ENCODE data around the gene KNOP1. TPM values are rescaled to one million over a fixed set of nuclear protein-coding genes. Genes with fewer than 3 reads are reported as not detected.
A peak's percentile ranks its signal among the peaks of the same experiment; 100 is the strongest.
"Not testable (repeated sequence)": the region's sequence is repeated elsewhere in the genome, so short reads cannot be mapped to it uniquely, and the experiment has no call there.

Gene KNOP1
- total RNA-seq, 2 donors from 2014 or later, result 8.5 to 9.1 TPM

DNA sequence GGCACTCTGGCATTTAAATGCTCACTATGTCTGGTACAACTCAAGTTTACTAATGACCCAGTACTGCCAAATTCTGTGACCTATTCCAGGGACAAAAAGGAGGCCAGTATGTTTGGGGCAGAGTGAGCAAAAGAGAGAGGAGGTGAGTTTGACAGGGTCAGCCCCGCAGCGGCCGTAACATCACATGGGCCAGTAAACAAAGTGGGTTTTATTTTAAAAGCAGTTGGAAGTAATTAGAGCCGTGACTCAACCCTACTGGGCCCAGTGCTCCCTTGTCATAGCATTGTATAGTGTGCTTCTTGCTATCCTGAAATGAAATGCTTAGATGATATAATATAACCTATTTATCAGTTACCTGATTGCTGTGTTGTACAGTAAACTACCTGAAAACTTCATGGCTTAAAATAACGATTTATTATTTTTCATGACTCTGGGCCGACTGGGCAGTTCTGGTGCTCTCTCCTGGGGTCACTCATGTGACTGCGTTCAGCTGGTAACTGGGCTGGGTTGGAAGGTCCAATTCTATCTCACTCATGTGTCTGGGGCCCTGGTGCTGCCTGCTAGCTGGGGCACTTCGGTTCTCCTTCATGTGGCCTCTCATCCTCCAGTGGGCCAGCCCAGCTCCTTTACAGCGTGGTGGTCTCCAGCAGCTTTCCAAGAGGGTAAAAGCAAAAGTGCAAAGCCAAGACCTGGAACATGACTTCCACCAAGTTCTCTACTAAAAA is 27.4 kb upstream of the KNOP1 start:
- intact Hi-C loops (cut with DNase I), result no loop called here
- ATAC-seq, result no peak
- no peak for DNase-seq

DNA sequence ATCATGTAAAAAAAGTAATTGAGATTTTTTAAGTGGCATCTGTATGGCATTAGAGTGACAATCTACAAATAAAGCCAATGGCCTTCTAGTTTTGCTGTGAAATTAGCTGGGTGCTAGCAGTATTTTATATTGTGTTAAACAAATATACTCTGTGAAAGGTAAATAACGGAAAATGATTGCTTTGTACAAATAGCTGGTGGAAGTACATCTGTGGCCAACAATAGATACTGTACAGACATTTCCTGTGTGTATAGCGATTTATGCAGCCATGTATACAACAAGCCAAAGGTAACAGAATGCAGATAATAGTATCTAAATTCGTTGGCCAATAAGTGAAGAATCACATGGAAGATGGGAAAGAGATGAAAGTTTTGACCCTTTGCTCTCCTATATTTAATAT is 26.6 kb upstream of the KNOP1 start:
- intact Hi-C loops (cut with DNase I), result no loop called here
- ATAC-seq (no peak), DNase-seq (no peak)

DNA sequence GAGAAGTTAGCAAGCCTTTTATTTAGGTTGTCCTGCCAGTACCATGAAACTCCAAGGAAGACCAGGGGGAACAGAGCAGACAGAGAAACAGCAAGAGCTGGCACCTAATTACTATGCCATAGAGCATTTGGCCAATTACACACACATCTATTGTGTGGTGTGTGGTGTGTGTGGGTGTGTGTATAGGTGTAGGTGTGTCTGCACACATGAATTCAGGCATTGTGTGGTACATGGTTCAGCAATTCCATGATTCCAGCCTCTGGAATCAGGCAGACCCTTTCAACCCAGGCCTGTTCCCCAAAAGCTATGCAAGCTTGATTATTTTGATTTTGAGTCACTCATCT is 25.8 kb upstream of the KNOP1 start:
- DNase-seq (no peak), ATAC-seq (no peak)
- intact Hi-C loops (cut with DNase I), result no loop called here

DNA sequence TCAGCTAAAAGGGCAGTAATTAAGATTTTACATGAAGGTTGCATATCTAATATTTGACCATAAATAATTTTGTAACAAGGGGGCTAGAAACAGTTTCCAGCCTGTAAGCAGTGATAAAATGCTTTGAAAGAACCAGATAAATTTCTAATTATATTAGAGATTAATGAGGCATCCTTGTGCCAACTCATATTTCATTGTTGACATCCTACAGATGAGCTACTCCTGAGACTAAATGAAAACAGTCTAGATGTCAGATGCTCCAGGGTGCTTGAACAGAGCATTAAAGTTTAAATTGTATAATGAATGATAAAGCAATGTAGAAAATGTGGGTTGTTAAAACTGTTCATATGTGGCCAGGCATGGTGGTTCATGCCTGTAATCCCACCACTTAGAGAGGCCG is 23.3 kb upstream of the KNOP1 start:
- DNase-seq (no peak), ATAC-seq (no peak)
- intact Hi-C loops (cut with DNase I), result no loop called here

DNA sequence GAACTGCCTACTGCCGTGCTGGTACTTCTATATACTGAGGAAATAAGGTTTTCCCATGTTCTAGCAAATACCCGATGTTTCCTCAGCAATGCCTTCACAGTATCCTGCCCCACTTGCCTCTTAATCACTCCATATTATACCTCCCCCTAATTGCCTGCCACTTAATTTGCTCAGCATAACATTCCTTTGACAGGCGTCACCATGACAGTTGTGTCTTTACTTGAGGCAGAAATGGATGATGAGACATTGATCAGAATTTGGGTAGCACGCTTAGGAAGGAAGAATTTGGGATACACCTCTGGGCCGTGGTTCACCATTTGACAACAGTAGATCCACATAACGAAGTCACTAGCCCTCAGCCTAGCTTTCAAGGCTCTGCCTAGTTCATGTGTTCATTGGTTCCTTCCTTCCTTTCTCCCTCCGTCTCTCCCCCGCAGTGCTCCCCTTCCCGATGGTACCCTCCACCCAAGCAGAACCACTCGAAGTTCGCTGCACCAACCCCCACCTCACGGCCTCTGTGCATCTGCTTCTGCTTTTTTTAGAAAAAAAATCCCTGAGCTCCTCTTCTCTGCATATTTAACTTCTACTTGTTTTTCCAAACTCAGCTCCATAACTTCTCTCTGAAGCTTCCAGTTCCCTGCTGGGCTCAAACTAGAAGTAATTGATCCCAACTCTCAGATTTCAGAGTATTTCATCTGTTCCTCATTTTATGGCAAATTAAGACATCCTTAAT is 19.4 kb upstream of the KNOP1 start:
- intact Hi-C loops (cut with DNase I), result no loop called here
- no peak for ATAC-seq

DNA sequence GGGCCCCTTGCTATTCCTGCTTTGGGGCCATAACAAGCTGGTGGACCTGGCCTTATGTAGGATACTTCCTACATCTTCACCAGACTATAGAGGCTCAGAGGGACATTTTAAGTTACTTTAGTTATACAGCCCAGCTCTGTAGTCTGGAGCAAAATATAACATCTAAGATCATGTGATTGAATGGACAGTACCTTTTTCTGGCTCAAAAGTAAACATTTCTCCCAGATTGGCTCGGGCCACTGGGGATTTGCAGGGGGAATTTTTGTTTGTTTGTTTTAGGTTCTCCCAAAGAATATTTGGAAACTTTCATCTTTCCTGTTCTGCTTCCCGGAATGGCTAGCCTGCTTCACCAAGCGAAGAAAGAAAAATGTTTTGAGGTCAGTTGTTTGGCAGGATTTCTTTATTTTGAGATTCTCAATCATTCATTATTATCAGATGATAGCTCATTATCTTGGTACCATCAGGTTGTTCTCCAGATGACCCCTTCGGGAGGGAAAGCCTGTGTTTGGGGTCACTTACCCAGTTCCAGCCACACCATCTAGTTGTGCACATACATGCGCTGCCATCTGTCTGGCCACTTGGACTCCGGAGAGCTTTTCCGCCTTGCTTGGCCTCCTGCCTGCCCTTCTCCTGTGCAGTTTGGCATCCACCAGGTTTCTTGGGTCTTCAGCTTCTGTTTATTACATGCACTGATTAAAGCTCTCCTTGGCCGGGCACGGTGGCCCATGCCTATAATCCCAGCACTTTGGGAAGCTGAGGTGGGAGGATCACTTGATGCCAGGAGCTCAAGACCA is 17.2 kb upstream of the KNOP1 start:
- intact Hi-C loops (cut with DNase I), result no loop called here
- no peak for ATAC-seq
- DNase-seq, result peak; percentile 38

More for the DNA sequence above, 19.4 kb upstream of the KNOP1 start:
- no peak for DNase-seq

DNA sequence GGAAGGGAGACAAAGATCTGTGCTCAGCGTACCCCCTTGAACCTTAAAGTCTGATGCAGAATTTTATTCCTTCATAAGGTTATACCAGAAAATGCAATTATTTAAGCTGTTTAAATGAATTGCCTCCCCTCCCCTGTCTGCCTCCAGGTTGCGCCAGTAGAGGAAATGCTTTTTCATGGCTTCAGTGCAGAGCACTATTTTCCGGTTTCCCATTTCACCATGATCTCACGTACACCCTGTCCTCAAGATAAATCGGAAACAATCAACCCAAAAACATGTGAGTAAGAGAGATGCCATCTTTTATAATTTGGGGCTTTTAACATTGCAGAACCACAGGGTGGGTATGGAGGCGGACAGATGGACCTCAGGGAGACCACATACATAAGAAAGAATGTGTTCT is 15.5 kb upstream of the KNOP1 start:
- intact Hi-C loops (cut with DNase I), result no loop called here
- ATAC-seq, result no peak

DNA sequence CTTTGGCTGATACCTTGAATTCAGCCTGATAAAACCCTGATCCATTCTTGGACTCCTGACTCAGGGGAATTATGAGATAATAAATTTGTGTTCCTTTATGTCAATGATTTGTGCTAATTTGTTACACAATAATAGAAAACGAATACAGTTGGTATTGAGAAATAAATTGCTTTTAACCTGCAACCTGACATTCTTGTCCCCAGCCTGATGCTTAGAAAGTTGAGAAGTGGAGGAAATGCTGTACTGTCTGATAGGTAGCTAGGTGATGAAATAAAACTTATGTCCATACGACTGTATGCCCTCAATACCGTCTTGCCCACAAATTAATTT is 10.6 kb upstream of the KNOP1 start:
- intact Hi-C loops (cut with DNase I), result no loop called here
- ATAC-seq (no peak), DNase-seq (no peak)

More for the DNA sequence above, 15.5 kb upstream of the KNOP1 start:
- no peak for DNase-seq

DNA sequence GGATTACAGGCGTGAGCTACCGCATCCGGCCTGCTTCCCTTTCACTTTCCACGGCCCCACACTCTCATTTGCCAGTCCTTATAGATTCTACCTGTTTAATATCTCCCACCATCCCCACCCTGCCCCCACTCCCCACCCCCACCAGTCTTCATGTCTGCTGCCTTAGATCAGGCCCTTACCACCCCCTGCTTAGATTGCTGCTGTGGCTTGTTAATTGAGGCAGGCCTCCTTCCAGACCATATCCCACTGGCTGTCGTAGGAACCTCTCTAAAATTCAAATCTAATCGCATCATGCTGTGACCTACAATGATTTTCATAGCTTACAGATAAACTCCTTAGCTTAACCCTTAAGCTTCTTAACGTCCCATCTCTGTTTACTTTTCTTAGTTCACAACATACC is 5.0 kb upstream of the KNOP1 start:
- no peak for ATAC-seq
- DNase-seq, result no peak
- intact Hi-C loops (cut with DNase I), result no loop called here

DNA sequence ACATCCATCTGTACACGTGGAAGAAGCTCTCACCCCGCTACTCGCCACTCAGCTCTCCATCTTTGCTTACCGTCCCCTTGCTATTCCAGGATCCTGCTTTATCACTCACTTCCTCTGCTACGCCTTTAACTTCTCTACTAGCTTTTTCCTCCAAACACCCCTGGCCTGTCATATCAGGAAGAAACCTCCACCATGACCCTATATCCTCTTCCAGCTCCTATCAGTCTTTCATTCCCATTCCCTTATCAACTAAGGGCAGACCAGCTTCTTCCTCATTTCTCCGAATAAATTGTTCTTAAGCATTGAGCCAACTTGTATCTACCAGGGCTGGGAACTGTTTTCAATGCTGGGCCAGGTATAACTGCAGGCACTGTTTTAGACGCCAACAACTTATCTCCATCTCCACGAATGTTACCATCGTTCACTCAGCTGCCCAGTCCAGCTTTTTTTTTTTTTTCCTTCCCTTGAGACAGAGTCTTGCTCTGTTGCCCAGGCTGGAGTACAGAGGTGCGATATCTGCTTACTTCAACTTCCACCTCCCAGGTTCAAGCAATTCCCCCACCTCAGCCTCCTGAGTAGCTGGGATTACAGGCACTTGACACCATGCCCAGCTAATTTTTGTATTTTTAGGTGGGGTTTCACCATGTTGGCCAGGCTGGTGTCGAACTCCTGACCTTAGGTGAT is 4.4 kb upstream of the KNOP1 start:
- ATAC-seq, result no peak
- DNase-seq, result no peak
- intact Hi-C loops (cut with DNase I), result no loop called here

DNA sequence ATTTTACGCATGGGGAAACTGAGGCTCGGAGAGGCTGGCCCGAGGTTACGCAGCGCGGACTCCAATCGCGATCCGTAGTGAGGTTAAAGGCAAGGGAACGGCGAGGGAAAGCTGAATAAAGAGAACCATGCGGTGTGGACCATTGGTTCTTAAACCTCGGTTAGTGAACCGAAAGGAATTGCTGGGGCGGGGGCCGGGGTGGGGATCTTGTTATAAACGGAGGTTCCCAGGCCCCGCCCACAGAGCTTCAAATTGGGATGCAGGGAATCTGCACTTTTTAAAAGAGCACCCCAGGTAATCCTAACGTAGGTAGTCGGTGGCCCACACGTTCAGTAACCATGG is 568 bp upstream of the KNOP1 start:
- no peak for DNase-seq
- intact Hi-C loops (cut with DNase I), result loop anchor here (2.0 to 10.0 kb wide), 2 partner anchors 166 kb away; partner anchors contain the start of gene GPRC5B (in 2 of the 2)
- no peak for ATAC-seq

DNA sequence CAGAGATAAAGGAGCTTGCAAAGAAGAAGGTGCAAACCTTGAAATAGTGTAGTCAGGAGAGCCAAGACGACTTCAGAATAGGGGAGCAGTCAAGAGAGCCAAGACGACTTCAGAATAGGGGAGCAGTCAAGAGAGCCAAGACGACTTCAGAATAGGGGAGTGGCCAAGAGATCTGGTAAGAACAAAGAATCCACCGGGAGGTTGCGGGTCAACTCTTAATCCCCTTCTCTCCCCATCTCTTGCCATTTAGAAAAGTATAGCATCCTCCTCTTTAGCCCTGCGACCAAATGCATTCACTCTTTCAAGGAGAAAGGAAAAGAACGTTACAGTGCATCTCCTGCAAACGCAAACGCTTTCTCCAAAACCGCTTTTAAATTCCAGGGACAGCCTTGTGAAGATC is 713 bp downstream of the KNOP1 start:
- intact Hi-C loops (cut with DNase I), result loop anchor here in 1 of 2 donors (10.0 kb wide), 1 partner anchor 167 kb away; the partner anchor contains the start of gene GPRC5B
- ATAC-seq (no peak), DNase-seq (no peak)

DNA sequence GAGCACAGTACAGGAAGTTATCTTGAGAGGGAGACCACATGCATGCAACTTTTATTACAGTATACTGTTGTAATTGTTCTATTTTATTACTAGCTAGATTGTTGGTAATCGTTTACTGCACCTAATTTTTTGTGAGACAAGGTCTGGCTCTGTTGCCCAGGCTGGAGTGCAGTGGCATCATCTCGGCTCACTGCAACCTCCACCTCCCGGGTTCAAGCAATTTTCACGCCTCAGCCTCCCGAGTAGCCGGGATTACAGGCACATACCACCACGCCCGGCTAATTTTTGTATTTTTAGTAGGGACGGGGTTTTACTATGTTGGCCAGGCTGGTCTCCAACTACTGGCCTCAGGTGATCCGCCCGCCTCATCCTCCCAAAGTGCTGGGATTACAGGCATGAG is 1.3 kb downstream of the KNOP1 start:
- not testable (repeated sequence) for ATAC-seq, DNase-seq
- intact Hi-C loops (cut with DNase I), result loop anchor here in 1 of 2 donors (10.0 kb wide), 1 partner anchor 168 kb away; the partner anchor contains the start of gene GPRC5B

DNA sequence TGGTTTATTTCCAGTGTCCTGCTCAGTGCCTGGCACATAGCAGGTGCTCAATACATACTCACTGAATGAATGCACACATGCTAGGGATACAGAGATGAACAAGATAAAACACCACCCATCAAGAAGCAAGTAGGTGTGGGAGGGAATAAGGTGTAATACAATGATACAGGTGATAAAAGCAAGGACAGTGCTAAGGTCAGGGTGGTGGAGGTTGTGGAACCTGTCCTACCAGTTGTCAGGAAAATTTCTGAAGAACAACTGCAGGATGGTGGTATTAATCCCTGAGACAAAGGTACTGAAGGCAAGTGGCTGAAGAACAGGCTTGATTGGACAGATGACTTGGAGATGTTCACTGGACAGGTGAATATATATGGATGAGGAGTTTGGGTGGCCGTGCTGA is 1.8 kb downstream of the KNOP1 start:
- intact Hi-C loops (cut with DNase I), result loop anchor here in 1 of 2 donors (10.0 kb wide), 1 partner anchor 169 kb away; the partner anchor contains the start of gene GPRC5B
- DNase-seq (no peak), ATAC-seq (no peak)

DNA sequence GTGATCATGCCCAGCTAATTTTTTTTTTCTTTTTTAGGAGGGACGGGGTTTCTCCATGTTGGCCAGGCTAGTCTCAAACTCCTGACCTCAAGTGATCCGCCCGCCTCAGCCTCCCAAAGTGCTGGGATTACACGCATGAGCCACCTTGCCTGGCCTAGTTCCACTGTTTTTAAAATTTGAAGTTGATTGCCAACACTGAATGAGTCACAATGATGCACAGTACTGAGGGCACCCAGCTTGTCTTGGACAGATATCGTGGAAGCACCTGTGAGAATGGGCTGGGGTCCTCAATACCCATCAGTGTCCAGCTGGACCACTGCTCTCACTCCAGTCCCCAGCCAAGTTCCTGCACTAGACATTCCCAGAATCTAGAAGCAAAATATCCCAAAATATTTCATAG is 2.5 kb downstream of the KNOP1 start:
- ATAC-seq (no peak), DNase-seq (no peak)
- intact Hi-C loops (cut with DNase I), result loop anchor here in 1 of 2 donors (10.0 kb wide), 1 partner anchor 169 kb away; the partner anchor contains the start of gene GPRC5B

DNA sequence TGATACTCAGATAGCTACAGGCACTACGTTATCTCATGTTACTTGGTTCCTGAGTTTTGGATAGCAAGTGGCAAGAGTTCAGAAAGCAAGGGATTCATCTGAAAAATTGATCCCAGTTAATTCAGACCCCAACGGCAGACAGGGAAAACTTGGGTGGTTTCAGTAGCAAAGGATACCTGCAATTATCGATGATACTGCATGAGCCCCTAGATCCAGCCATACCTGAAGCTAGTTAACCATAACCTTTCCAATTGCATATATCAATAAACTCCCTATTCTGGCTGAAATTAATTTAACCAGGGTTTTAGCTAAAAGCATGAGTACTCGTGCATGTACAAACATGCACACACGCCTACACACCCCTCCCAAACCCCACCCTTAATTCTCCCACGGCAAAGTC is 4.3 kb downstream of the KNOP1 start:
- ATAC-seq (no peak), DNase-seq (no peak)
- intact Hi-C loops (cut with DNase I), result loop anchor here in 1 of 2 donors (10.0 kb wide), 1 partner anchor 171 kb away; the partner anchor contains the start of gene GPRC5B

DNA sequence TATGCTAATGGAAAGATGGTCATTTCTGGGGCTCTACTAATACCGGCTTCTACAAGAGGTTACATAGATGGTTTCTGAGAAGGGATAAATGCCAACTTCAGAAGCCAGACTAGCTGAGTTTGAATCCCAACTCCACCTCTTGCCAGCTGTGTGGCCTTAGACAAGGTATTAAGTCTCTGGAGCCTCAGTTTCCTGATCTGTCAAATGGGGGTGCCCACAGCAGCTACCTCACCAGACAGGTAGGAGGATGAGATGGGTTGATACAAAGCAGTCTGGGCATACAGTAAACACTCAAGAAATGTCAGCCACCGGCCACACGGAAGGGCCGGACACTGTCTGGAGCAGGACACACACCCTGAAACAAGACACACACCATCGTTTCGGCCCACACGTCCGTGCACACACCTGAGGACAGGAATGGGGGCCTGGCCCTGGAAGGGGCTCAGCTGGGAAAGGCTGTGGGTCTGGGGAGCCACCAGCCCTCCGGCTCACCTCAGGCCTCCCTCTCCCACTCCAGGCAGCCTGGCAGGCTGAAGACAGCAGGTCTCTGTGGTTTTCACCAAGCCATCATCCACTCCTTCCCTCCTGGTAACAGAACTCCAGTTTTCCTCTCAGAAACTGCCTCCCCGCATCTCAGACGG is 5.5 kb downstream of the KNOP1 start:
- ATAC-seq (no peak), DNase-seq (no peak)
- intact Hi-C loops (cut with DNase I), result loop anchor here in 1 of 2 donors (10.0 kb wide), 1 partner anchor 172 kb away; the partner anchor contains the start of gene GPRC5B

DNA sequence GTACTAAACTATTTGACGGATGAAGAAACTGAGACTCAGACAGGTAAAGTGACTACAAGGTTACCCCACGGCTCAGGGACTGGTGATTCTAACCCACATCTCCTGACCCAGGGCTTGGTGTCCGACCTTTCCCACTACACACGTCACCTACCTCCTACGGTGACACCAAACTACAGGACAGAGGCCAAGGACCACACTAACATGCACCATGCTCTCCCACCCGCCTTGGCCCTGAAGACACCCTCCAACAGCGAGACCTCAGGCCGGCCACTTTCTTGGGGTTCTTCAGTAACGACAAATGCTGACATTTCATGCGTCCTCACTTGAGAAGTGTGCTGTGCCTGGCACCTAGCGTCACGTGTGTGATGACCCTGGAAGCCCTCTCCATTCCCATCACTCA is 6.4 kb downstream of the KNOP1 start:
- ATAC-seq, result no peak
- no peak for DNase-seq
- intact Hi-C loops (cut with DNase I), result loop anchor here in 1 of 2 donors (10.0 kb wide), 1 partner anchor 173 kb away; the partner anchor contains the start of gene GPRC5B
